HepG2 (cell line): ENCODE measurements around the gene CPT1C. TPM values are rescaled to one million over a fixed set of nuclear protein-coding genes. Genes with fewer than 3 reads are reported as not detected.

Experiments
- ADNP ChIP-seq: sonication (generic); formaldehyde crosslinking; IDR thresholded peaks from 2 replicates; pipeline ENCODE4 v1.4.0; 2020; ENCODE audit warnings: missing genetic modification reagents
- HMG20A ChIP-seq: IDR thresholded peaks from 2 replicates; pipeline ENCODE4 v1.6.1; 2016; ENCODE audit warnings: borderline replicate concordance
- KDM2A ChIP-seq: sonication (generic); formaldehyde crosslinking; IDR thresholded peaks from 2 replicates; pipeline ENCODE4 v1.4.0; 2020; ENCODE audit warnings: low read depth, missing genetic modification reagents, borderline replicate concordance
- MLLT10 ChIP-seq: sonication (generic); formaldehyde crosslinking; IDR thresholded peaks from 2 replicates; pipeline ENCODE4 v1.4.0; 2020; ENCODE audit warnings: missing genetic modification reagents
- MTA1 ChIP-seq: sonication (generic); formaldehyde crosslinking; IDR thresholded peaks from 2 replicates; pipeline ENCODE4 v1.4.0; 2020; ENCODE audit warnings: missing genetic modification reagents, mild to moderate bottlenecking, borderline replicate concordance
- SP2 ChIP-seq: sonication (generic); formaldehyde crosslinking; IDR thresholded peaks from 2 replicates; pipeline ENCODE4 v1.5.1; 2020; ENCODE audit warnings: mild to moderate bottlenecking, missing genetic modification reagents
- SRF ChIP-seq: IDR thresholded peaks from 2 replicates; pipeline ENCODE4 v1.6.1; 2011; ENCODE audit warnings: mild to moderate bottlenecking, low read depth, low read length, moderate library complexity
- ZNF230 ChIP-seq: sonication (generic); formaldehyde crosslinking; IDR thresholded peaks from 2 replicates; pipeline ENCODE4 v1.4.0; 2020; ENCODE audit warnings: mild to moderate bottlenecking, missing genetic modification reagents
- ZNF343 ChIP-seq: sonication (generic); formaldehyde crosslinking; IDR thresholded peaks from 2 replicates; pipeline ENCODE4 v1.4.0; 2020; ENCODE audit warnings: mild to moderate bottlenecking, missing genetic modification reagents
- ZNF678 ChIP-seq: sonication (generic); formaldehyde crosslinking; IDR thresholded peaks from 2 replicates; pipeline ENCODE4 v1.4.0; 2020; ENCODE audit warnings: mild to moderate bottlenecking, missing genetic modification reagents
- polyA plus RNA-seq, 8 experiments: library from polyadenylated mRNA; depleted of rRNA in 3 of 8; stranded (reverse) in 7 of 8; unstranded in 1 of 8; fragments of >200 nt; fragmentation: Illumina TruSeq in 4 of 8; extraction: Trizol in 4 of 8; gene quantifications; 2 replicates each; pipeline versions ENCODE4 v1.2.1 to v1.2.3, GENCODE V29; 2011 to 2016; ENCODE audit warnings: low read depth in 4 of 8, missing spikeins in 1 of 8, mixed read lengths in 1 of 8; ENCODE audit not compliant: insufficient read depth in 1 of 8
- total RNA-seq, 5 experiments: library from RNA; depleted of rRNA; stranded (reverse); fragments of >200 nt; fragmentation: Illumina TruSeq; extraction: Trizol; gene quantifications; 2 replicates each; pipeline ENCODE4 v1.2.3, GENCODE V29; 2016; ENCODE audit warnings: low read depth in 1 of 5
- TF ChIP-seq, protein P1 (sequence below): IDR thresholded peaks from 2 replicates; pipeline ENCODE4 v1.6.1; 2016; ENCODE audit warnings: missing compliant biosample characterization, missing genetic modification reagents, borderline replicate concordance
- TF ChIP-seq, protein P2 (sequence below): sonication (generic); formaldehyde crosslinking; IDR thresholded peaks from 2 replicates; pipeline ENCODE4 v1.8.0; 2022; ENCODE audit warnings: mild to moderate bottlenecking, missing genetic modification reagents; ENCODE audit not compliant: insufficient replicate concordance

The CPT1C gene
- total and polyA plus RNA-seq, 2 of the 13 experiments (the other 11 are each of a cell fraction or from before 2014, with no cell fraction given): 0.18 TPM; not detected in 1

DNA sequence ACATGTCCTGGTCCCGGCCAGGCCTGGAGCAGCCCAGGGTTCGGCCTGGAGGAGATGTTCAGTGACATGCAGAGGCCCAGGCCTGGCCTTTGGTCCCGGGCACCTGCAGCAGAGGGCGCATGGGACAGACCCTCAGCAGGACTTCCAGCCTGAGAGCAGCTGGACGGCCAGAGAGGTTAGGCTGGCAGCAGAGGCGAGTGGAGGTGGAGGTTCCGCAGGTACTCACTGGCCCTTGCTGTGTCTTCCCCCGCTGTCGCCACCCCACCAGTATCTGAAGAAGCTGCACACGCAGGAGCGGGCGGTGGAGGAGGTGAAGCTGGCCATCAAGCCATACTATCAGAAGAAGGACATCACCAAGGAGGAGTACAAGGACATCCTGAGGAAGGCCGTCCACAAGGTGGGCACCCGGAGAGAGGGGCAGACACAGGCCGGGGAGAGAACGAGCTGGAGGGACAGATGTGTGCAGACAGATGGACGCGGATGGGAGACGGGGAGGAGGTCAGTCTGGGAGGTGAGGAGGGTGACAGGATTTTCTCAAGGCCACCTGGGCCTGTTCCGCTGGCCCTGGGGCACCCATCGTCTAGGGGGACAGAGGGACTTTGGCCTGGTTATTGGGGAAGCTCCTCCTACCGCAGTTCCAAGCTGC is 33.3 kb upstream of the CPT1C start (continued):
- TF ChIP-seq MLLT10 (CRISPR knock-in tag): no peak
- TF ChIP-seq KDM2A (CRISPR knock-in tag): no peak
- TF ChIP-seq, protein P1, sequence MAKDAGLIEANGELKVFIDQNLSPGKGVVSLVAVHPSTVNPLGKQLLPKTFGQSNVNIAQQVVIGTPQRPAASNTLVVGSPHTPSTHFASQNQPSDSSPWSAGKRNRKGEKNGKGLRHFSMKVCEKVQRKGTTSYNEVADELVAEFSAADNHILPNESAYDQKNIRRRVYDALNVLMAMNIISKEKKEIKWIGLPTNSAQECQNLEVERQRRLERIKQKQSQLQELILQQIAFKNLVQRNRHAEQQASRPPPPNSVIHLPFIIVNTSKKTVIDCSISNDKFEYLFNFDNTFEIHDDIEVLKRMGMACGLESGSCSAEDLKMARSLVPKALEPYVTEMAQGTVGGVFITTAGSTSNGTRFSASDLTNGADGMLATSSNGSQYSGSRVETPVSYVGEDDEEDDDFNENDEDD (CRISPR knock-in tag): no peak
- TF ChIP-seq ZNF678 (CRISPR knock-in tag): no peak
- no peak for TF ChIP-seq SP2 (CRISPR knock-in tag)
- TF ChIP-seq, protein P2, sequence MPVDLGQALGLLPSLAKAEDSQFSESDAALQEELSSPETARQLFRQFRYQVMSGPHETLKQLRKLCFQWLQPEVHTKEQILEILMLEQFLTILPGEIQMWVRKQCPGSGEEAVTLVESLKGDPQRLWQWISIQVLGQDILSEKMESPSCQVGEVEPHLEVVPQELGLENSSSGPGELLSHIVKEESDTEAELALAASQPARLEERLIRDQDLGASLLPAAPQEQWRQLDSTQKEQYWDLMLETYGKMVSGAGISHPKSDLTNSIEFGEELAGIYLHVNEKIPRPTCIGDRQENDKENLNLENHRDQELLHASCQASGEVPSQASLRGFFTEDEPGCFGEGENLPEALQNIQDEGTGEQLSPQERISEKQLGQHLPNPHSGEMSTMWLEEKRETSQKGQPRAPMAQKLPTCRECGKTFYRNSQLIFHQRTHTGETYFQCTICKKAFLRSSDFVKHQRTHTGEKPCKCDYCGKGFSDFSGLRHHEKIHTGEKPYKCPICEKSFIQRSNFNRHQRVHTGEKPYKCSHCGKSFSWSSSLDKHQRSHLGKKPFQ (CRISPR knock-in tag): no peak
- no peak for TF ChIP-seq ZNF230
- no peak for TF ChIP-seq ZNF343 (CRISPR knock-in tag)
- no peak for TF ChIP-seq SRF
- no peak for TF ChIP-seq HMG20A (CRISPR knock-in tag)
- TF ChIP-seq MTA1 (CRISPR knock-in tag): peak; percentile 36; the same call in 1 of the 2 replicates
- TF ChIP-seq ADNP: no peak
- TF ChIP-seq, all 625 proteins: peak for 4
